Astrocyte of the spinal cord (primary cell): Measurements from ENCODE around the gene CADM2.
A peak's percentile ranks its signal among the peaks of the same experiment; 100 is the strongest.

Experiments used
- DNase-seq: peaks from one replicate; pipeline ENCODE4 v3.0.0; 2011; ENCODE audit warnings: low read depth, low spot score
- H3K4me3 ChIP-seq: 2 replicates; pipeline ENCODE4 v1.5.1; 2011; ENCODE audit warnings: low read depth, mild to moderate bottlenecking, low read length, moderate library complexity
- CTCF ChIP-seq: IDR thresholded peaks from 2 replicates; pipeline ENCODE4 v1.5.1; 2012; ENCODE audit warnings: low read depth, mild to moderate bottlenecking, low read length, inconsistent platforms
- in situ Hi-C: cut with HindIII; loops from 2 replicates; pipeline ENCODE4 v1.10.0; 2017; ENCODE audit warnings: low sequenced_read_pairs

The CADM2 gene

GRCh38 chr3:85533586-85533985 is 574.8 kb downstream of the CADM2 start:
- DNase-seq, result no peak
- H3K4me3 ChIP-seq, result no peak overlapping the region
- in situ Hi-C loops, result no loop called here
- TF ChIP-seq CTCF, result no peak

- in situ Hi-C loops, result no loop called here
- no peak for TF ChIP-seq CTCF
- H3K4me3 ChIP-seq, result no peak overlapping the region
- DNase-seq, result no peak
These were observed 576.7 kb downstream of the CADM2 start for GRCh38 chr3:85535517-85535916.

GRCh38 chr3:85539232-85539631 is 580.4 kb downstream of the CADM2 start:
- no peak overlapping the region for H3K4me3 ChIP-seq
- no peak for DNase-seq
- no peak for TF ChIP-seq CTCF
- in situ Hi-C loops, result no loop called here

GRCh38 chr3:85554153-85554552 is 595.4 kb downstream of the CADM2 start:
- in situ Hi-C loops, result no loop called here
- H3K4me3 ChIP-seq, result no peak overlapping the region
- DNase-seq, result no peak
- TF ChIP-seq CTCF, result no peak

- TF ChIP-seq CTCF, result no peak
- in situ Hi-C loops, result no loop called here
- DNase-seq, result peak; percentile 64
- H3K4me3 ChIP-seq, result no peak overlapping the region
These were observed 601.4 kb downstream of the CADM2 start for GRCh38 chr3:85560088-85560785.

GRCh38 chr3:85567071-85567676 is 608.4 kb downstream of the CADM2 start:
- peak; percentile 63 for TF ChIP-seq CTCF
- in situ Hi-C loops, result no loop called here
- DNase-seq, result peak; percentile 39
- no peak overlapping the region for H3K4me3 ChIP-seq
